ENCODE results near the gene FSTL4. TPM values are rescaled to one million over a fixed set of nuclear protein-coding genes. Genes with fewer than 3 reads are reported as not detected.

FSTL4 gene
- polyA plus RNA-seq, 3 donors: 0.42 to 1.2 (median 0.94) TPM

DNA sequence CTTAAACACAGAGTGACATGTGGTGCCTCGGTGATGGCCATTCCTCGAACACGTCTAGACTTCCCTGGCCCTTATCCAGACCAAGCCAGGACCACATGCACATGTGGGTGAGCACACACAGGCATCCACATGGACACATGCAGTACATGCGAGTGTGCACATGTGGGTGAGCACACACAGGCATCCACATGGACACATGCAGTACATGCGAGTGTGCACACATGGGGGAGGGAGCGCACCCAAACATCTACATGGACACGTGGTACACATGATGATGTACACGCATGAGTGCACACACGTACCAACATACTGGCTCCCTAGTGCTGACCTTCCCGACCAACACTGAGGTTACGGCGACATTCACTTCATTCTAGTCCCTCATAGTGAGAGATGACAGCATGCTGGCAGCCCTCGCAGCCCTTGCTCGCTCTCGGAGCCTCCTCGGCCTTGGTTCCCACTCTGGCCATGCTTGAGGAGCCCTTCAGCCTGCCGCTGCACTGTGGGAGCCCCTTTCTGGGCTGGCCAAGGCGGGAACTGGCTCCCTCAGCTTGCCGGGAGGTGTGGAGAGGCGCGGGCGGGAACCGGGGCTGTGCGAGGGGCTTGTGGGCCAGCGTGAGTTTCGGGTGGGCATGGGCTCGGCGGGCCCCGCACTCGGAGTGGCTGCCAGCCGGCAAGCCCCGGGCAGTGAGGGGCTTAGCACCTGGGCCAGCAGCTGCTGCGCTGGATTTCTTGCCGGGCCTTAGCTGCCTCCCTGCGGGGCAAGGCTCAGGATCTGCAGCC, 373.7 kb downstream of the FSTL4 start:
- no peak for DNase-seq (ENCODE audit: extremely low read depth in 1 of 11, low read depth in 9 of 11, low spot score in 4 of 11)

DNA sequence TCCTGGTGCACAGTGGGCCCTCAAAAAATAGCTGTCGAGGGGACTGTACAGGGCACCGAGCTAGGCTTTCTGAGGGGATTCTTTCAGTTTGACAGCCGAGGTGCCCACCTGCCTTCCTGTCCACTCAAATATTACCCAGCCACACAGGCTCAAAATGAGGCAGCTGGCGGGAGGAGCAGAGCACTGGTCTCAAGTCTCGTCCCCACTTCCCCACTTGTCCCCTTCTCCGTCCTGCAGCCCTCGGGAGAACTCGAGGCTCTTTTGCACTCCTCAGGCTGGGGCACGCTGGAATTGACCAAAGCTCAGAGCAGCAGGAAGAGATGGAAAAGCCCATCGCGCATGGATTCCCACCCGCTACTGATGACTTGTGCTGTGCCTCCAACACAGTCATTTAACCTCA, 375.4 kb downstream of the FSTL4 start:
- DNase-seq (ENCODE audit: extremely low read depth in 1 of 11, low read depth in 9 of 11, low spot score in 4 of 11): no peak

DNA sequence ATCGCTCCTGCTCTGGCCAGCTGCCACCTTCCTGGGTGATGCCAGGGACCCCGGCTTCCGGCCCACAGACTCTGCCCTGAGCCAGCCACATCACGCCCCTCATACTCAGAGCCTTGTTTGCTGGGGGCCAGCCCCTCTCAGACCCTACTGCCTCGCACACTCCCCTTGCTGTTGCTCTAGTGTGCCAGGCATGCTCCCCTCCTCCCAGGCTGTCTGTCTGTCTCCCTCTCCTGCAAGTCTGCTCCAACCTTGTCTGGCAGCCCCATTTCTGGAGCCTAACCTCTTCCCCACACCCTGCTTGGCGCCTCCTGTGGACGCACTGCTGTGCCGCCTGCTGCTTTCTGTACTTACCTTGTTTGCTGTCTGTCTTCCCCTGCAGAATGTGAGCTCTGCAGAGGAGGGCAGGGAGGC, 375.8 kb downstream of the FSTL4 start:
- DNase-seq (ENCODE audit: extremely low read depth in 1 of 11, low read depth in 9 of 11, low spot score in 4 of 11): no peak

DNA sequence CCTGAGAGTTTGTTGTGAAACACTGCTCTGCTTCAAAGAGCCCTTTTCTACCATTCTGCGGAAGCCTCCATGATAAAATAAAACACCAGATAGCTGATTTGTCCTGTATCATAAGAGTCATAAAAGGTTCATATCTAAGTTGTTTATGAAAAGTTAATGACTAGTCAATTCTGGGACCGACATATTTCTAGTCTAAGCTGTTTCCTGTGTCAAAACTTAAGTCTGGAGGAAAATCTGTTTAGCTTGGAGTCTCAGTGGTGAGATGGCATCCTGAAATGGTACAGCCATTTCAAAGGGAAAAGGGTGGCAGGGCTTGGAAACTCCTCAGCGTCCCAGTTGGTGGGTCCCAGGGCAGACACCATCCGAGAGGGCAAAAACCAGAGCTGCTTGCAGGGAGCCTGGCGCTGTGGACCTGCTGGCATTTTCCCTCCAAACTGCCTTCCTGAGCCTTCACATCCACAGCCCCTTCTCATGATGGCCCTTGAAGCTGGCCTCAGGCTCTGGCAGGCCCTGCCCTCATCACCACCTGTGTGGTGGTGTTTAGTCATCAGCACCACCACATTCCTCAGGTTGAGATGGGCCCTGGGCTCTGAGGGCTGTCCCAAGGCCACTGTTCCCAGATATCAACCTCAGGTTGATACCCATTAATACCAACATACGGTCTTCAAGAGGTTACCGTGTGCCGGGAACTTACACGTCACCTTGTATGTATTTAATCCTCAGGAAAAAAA, 376.5 kb downstream of the FSTL4 start:
- no peak for DNase-seq (ENCODE audit: extremely low read depth in 1 of 11, low read depth in 9 of 11, low spot score in 4 of 11)

DNA sequence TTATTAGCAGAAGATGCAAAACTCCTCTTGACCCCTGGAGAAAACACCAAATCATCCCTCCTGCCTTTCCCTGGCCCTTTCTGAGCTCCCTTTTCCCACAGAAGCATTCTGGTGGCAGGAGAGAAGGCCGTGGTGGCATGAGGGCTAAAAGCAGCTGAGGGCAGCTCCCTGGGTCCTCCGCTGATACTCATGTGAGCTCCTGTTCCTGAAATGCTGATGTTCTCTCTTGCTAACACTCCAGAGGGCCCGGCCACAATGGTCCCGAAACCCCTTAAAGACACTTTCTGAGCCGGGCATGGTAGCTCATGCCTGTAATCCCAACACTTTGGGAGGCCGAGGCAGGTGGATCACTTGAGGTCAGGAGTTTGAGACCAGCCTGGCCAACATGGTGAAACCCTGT, 377.4 kb downstream of the FSTL4 start:
- no peak for DNase-seq (ENCODE audit: extremely low read depth in 1 of 11, low read depth in 9 of 11, low spot score in 4 of 11)

DNA sequence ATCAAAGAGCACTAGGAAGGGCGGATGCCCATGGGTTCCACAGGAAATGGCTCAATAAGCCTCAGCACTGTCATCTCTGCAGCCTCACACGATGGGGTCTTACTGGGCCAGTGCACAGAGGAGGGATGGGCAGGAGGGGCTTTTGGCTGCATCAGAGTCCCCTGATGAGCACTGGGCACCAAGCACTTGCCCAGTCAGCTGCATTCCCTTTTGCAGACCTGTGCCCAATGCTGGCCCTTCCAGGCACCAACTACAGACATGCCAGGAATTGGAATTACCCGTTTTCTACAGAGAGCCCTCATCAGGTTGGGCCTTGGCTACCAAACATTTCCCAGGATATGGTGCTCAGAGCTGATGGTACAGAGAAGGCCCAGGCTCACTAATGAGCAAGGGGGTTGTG, 378.1 kb downstream of the FSTL4 start:
- no peak for DNase-seq (ENCODE audit: extremely low read depth in 1 of 11, low read depth in 9 of 11, low spot score in 4 of 11)

DNA sequence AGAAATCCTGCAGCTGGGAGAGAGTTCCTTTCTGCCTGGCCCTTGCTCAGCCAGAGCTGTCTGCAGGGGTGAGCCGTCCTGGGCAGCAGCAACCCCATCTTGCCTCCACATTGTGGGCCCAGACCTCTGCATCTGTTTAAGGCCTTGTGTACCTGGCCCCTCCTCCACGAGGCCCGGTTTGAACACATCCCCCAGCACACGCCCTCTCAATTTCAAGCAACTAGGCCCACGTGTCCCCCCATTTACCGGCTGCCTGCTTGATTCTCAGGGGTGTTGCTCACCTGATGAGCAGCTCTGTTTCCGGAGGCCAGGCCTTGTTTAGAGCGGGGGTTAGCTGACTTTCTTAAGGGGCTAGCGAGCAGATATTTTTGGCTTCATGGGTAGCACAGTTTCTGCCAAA, 378.7 kb downstream of the FSTL4 start:
- no peak for DNase-seq (ENCODE audit: extremely low read depth in 1 of 11, low read depth in 9 of 11, low spot score in 4 of 11)

DNA sequence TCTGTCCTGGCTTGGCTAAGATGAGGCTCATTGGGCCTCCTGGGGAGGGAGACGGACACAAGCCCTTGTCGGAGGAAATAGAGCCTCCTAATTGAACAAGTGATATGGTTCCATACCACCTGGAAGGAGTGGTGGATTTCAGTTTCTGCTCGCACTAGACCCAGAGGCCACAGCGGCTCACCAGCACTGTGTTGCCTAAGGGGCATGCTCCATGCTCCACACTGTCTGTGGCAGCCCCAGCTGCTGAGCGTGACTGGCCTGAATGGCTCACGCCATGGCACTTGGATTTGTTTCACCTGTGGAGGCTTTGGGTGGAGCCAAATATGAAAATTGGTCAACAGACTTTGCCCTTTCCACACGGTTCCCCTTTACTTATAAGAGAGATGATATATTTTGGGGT, 379.4 kb downstream of the FSTL4 start:
- no peak for DNase-seq (ENCODE audit: extremely low read depth in 1 of 11, low read depth in 9 of 11, low spot score in 4 of 11)

DNA sequence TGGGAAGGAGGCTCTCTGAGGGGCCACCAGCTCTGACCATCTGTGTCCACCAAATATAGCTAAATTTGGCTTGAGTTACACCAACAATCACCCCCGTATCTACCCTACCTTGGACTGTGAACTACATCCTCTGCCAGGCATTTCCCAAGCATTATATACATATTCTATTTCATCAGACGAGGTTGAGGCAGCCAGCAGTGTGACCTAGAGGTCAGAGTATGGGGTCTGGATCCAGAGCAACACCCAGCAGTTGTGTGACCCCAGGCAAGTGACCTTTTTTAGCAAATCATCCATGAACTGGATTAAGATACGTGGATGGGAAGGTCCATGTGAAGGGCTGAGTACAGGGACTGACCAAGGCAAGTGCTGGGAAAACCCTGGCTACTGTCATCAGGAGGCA, 379.9 kb downstream of the FSTL4 start:
- no peak for DNase-seq (ENCODE audit: extremely low read depth in 1 of 11, low read depth in 9 of 11, low spot score in 4 of 11)

DNA sequence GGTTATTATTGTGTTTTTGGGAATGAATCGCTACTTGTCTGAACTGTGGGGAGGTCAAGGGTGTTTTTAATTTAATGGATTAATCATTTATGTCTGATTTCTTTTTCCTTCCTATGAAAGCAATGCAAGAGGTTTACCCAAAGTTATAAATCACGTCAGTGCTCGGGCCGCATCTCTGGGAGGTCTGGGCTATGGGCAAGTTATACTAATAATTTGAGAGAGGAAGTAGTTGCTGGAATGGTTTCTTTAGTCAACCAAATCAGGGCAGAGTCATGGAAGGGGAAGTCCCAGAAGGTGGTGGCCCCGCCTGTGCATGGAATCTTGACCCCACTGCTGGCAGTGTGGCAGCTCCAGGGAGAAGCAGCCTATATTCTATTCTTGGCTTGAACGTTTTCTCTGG, 380.3 kb downstream of the FSTL4 start:
- DNase-seq (ENCODE audit: extremely low read depth in 1 of 11, low read depth in 9 of 11, low spot score in 4 of 11): no peak

DNA sequence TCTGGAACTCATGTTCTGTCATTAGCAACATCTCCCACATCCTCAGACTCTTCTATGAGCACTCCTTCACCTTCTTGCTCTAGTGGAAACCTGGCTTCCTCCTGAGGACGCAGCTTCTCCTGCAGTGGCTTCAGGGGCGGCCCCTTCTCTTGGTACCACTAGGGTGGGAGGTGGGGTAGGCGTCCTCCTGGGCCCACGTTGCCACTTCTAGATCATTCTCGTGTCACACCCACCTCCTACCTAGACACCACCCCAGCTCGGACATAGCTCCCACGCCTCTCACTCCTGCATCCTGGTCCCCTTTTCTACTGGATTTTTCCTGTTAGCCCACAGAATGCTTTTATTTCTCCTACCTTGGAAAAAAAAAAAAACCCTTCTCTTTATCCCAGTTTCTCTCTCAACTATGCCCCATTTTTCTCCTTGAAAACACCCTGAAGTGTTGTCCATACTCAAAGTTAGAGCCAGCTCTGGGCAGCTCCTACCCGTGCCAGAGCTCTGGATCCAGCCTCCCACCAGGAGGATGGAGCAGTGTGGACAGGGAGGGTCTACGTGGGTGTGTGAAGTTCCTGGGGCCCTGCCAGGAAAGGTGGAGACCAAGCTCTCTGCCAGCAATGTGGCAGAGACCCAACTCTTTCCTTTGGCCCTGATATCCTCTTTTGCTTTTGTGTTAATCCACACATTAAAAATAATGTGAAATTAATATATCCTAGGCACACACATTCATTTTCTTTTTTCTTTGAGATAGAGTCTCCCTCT, 381.3 kb downstream of the FSTL4 start:
- DNase-seq (ENCODE audit: extremely low read depth in 1 of 11, low read depth in 9 of 11, low spot score in 4 of 11): no peak

DNA sequence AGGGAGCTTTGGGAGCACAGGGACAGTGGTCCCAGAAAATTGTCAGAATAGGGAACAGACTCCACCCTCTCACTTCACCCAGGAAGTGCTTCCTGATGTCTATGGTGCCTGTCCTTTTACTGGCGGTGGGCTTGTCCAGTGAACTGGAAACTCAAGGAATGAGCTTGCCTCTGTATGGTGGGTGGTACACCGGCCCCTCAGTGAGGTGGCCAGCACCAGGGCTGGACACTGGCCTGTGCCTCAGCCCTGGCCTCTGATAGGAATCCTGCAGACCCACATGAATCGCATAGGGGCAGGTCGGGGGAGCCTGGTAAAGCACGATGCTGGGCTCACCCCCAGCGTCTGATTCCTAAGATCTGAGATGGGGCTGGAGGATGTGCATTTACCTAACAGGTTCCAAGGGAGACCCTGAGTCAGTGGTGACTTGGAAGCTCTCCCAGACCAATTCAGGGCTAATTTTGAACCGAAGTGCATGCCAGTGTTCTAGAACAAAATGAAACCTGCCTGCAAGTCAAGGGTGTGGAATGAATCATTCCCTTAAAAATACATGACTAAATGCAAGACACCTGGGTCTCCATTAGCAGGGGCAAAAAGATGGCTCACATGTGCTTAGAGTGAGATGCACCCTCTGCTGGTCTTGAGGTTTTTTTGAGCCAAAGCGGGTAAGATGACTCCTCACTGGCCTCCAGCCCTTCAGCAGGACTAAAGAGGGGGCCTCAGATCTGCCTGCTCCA, 382.2 kb downstream of the FSTL4 start:
- no peak for DNase-seq (ENCODE audit: extremely low read depth in 1 of 11, low read depth in 9 of 11, low spot score in 4 of 11)

DNA sequence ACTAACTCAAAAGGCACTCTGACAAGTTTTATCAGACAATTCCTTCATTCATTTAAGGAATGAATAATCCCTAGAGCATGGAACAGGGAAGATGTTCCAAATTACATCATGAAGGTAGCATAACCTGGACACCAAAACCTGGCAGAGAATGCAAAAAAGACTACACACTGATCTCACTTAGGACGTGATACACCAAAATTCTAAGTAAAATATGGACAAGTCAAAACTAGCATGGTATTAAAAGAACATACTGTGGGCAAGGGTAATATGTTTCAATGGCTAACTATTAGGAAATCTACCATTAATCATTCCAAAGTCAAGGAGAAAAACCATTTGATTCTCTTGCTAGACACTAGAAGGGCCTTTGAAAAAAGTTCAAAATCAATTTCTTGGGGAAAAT, 384.0 kb downstream of the FSTL4 start:
- no peak for DNase-seq (ENCODE audit: extremely low read depth in 1 of 11, low read depth in 9 of 11, low spot score in 4 of 11)

DNA sequence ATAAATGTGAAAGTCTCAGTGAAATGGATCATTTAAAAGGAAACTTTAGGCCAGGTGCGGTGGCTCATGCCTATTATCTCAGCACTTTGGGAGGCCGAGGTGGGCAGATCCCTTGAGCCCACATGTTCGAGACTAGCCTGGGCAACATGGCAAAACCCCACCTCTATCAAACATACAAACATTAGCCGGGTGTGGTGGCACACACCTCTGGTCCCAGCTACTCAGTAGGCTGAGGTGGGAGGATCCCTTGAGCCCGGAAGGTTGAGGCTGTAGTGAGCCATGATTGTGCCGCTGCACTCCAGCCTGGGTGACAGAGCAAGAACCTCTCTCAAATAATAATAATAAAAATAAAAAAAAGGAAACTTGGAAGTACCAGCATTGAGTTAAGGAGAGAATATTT, 384.4 kb downstream of the FSTL4 start:
- no peak for DNase-seq (ENCODE audit: extremely low read depth in 1 of 11, low read depth in 9 of 11, low spot score in 4 of 11)

DNA sequence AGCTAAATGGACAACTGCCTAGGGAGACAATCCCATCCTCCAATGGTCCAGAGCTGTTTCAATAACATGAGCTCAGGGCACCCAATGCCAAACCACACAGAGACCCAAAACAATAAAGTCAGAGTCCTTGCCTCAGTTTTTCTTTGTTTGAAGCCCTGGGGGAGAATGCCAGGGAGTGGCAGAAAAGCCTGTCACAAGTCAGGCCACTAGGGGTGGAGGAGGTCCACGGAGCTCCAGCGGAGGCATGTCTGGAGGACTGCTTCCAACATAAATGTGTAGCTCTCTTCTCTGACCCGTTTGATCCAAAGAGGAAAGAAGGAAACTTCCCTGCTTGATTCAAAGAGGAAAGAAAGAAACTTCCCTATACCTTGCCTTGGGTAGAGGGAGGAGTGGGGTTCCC, 385.3 kb downstream of the FSTL4 start:
- DNase-seq (ENCODE audit: extremely low read depth in 1 of 11, low read depth in 9 of 11, low spot score in 4 of 11): no peak

DNA sequence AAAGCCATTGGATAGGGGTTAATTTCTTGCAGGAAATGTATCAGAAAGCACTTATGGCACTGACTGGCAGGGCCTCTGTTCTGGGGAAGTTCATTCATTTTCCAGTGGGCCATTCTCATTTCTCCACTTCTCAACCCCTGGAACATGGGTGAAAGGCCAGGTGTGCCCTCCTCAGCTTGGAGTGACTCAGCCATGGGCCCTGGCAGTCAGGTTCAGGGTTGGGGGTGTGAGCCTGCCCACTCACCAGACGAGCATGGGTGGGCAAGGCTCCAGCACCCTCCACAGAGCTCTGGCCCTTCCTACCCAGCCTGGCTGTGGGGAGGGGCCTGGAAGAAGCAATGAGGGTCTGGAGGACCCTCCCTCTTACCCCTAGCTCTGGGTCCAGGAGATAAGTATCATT, 386.2 kb downstream of the FSTL4 start:
- no peak for DNase-seq (ENCODE audit: extremely low read depth in 1 of 11, low read depth in 9 of 11, low spot score in 4 of 11)

DNA sequence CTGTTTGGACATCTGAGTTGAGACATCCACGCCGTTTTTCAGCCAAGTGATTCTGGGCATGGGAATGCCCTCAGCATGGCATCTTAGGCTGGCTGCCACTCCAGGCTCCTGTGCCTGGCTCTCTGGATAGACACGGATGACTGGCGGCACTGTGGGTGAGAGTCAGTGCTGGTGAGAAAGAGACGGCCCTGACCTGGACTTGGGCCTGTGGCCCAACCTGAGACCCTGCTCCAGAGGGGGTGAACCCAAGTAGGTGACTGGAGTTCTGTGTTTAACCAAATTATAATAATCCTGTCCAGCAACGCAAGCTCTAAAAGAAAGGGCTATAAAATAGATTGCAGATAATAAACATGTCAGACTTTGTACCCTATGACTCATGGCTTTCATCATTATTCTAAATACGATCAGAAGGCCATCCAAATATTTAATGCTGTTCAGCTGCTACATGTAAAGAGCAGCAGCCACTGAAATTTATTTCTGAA, 386.6 kb downstream of the FSTL4 start:
- no peak for DNase-seq (ENCODE audit: extremely low read depth in 1 of 11, low read depth in 9 of 11, low spot score in 4 of 11)

DNA sequence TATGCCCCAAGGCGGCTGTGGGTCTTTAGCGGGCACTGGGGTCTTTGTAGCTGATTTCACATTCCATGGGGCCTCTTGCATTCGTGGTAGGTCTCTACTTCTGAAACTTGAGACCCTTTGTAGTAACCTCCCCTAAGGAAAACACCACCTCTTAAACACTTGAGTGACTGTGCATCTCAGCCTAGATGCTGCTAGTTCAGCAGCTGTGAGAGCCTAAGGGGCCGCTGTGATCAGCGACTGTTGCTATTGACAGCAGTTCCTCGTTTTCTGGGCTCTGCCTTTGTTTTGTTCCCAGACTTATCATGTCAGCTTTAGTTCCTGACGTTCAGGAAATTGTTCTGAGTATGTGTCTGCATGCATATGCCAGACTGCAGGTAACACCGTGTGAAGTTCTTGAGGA, 389.4 kb downstream of the FSTL4 start:
- DNase-seq (ENCODE audit: extremely low read depth in 1 of 11, low read depth in 9 of 11, low spot score in 4 of 11): peak in 7 of 11 donors; percentile 18 to 62 (median 38)

DNA sequence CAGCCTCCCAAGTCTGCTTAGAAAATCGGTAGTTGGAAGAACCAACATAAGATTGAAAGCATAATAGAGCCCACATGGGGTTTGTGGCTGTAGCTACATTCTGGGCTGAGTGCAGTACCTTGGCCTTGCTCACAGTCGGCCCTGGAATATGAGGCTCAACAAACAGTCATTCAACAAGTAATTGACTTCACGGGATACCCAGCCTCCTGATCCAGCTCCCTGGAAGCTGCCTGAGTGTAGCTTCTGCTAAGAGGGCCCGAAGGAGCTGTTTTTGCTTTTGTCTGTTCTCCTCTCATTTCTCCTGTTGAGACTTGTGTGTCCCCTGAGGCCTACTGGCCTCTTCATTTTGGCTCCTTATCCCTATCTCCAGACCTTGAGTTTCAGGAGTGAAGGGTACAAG, 389.8 kb downstream of the FSTL4 start:
- no peak for DNase-seq (ENCODE audit: extremely low read depth in 1 of 11, low read depth in 9 of 11, low spot score in 4 of 11)

Data from renal cortex interstitium (tissue), 11 donors.